Prostate gland (tissue), 2 donors: ENCODE results near the gene LRRN2. TPM values are rescaled to one million over a fixed set of nuclear protein-coding genes. Genes with fewer than 3 reads are reported as not detected.

Experiments
- DNase-seq: peaks from one replicate; pipeline ENCODE4 v3.0.0-alpha.2; 2019; ENCODE audit warnings: low spot score
- H3K27ac ChIP-seq, 2 donors: fragments of 200-600 bp; sonication (generic); 2 replicates each; pipeline ENCODE4 v1.5.1; 2017 to 2019
- H3K27me3 ChIP-seq: fragments of 200-600 bp; sonication (generic); replicated peaks from 2 replicates; pipeline ENCODE4 v1.5.1; 2019; ENCODE audit not compliant: insufficient read depth
- H3K36me3 ChIP-seq, 2 donors: fragments of 200-600 bp; sonication (generic); 1 replicate in 1 of 2; 2 replicates in 1 of 2; pipeline versions ENCODE4 v1.5.1 to v1.8.1; 2017 to 2019
- H3K4me1 ChIP-seq: fragments of 200-600 bp; sonication (generic); replicated peaks from 2 replicates; pipeline ENCODE4 v1.5.1; 2019
- H3K4me3 ChIP-seq, 2 donors: fragments of 200-600 bp; sonication (generic); 2 replicates each; pipeline ENCODE4 v1.5.1; 2017 to 2019
- H3K9me3 ChIP-seq: fragments of 200-600 bp; sonication (generic); 2 replicates; pipeline ENCODE4 v1.5.1; 2017
- CTCF ChIP-seq, 4 experiments: fragments of 200-600 bp in 2 of 4; fragments of 450-650 bp in 2 of 4; sonication (generic) in 2 of 4; IDR thresholded peaks; 1 replicate in 3 of 4; 2 replicates in 1 of 4; pipeline ENCODE4 v1.5.1; 2016 to 2019; ENCODE audit warnings: antibody characterized with exemption in 4 of 4, mild to moderate bottlenecking in 2 of 4, moderate library complexity in 2 of 4
- POLR2A ChIP-seq: fragments of 450-650 bp; IDR thresholded peaks from one replicate; pipeline ENCODE4 v1.6.1; 2016; ENCODE audit warnings: antibody characterized with exemption, mild to moderate bottlenecking
- POLR2AphosphoS5 ChIP-seq: sonication (generic); formaldehyde crosslinking; IDR thresholded peaks from one replicate; pipeline ENCODE4 v1.6.1; 2017; ENCODE audit warnings: antibody characterized with exemption
- WGBS: methylation state at CpG from one replicate; pipeline ENCODE4 v1.1.5; 2018; 5-methylcytosine and 5-hydroxymethylcytosine counted together
- intact Hi-C: fragments of 100-400 bp; cut with DNase I; formaldehyde crosslinking; loops from one replicate; pipeline ENCODE4 v1.14.2; 2022
- total RNA-seq, 2 donors: library from RNA; depleted of rRNA; stranded (reverse); fragments of >200 nt; gene quantifications; one replicate each; pipeline ENCODE4 v1.1.0, GENCODE V29; 2016

Gene LRRN2
- total RNA-seq, 2 donors from 2014 or later = 0.55 to 15.3 TPM

- Histone ChIP-seq H3K36me3 (no peaks in the 10 kb centered on the region), H3K4me3 (no peak overlapping the region), H3K4me1 (no peaks in the 10 kb centered on the region), H3K9me3 (no peaks in the 10 kb centered on the region), H3K27me3 (peaks cover 3% of the 10 kb centered on the region), H3K27ac (no peak overlapping the region)
- no peak for DNase-seq
- WGBS = 92% methylated on average over 5 of the region's 5 CpGs
- intact Hi-C loops = no loop called here
- no peak for TF ChIP-seq CTCF (IDR thresholded peaks at IDR 0.05)
- no peak for TF ChIP-seq POLR2A
- no peak for TF ChIP-seq POLR2AphosphoS5
Observed at GRCh38 chr1:204705493-204705811, 19.9 kb upstream of the LRRN2 start.

GRCh38 chr1:204704794-204705492 lies 19.4 kb upstream of the LRRN2 start:
- no peaks in the 10 kb centered on the region for H3K27me3 ChIP-seq
- 89% methylated on average over 4 of the region's 4 CpGs for WGBS
- H3K9me3 ChIP-seq = no peaks in the 10 kb centered on the region
- H3K4me3 ChIP-seq = no peak overlapping the region
- H3K27ac ChIP-seq = no peak overlapping the region
- TF ChIP-seq POLR2A (no peak), POLR2AphosphoS5 (no peak), CTCF (IDR thresholded peaks at IDR 0.05) (no peak)
- H3K4me1 ChIP-seq = no peaks in the 10 kb centered on the region
- intact Hi-C loops = no loop called here
- no peaks in the 10 kb centered on the region for H3K36me3 ChIP-seq
- no peak for DNase-seq

- no peaks in the 10 kb centered on the region for H3K4me1 ChIP-seq
- H3K27me3 ChIP-seq = no peaks in the 10 kb centered on the region
- WGBS = 67% methylated on average over 16 of the region's 16 CpGs
- H3K9me3 ChIP-seq = no peaks in the 10 kb centered on the region
- TF ChIP-seq POLR2A (no peak), POLR2AphosphoS5 (no peak), CTCF (IDR thresholded peaks at IDR 0.05) (no peak)
- no peak for DNase-seq
- intact Hi-C loops = no loop called here
- no peak overlapping the region for H3K4me3 ChIP-seq
- H3K36me3 ChIP-seq = no peaks in the 10 kb centered on the region
- no peak overlapping the region for H3K27ac ChIP-seq
Observed at GRCh38 chr1:204703826-204704612, 18.5 kb upstream of the LRRN2 start.

GRCh38 chr1:204703268-204703664 lies 17.7 kb upstream of the LRRN2 start:
- Histone ChIP-seq H3K27me3 (no peaks in the 10 kb centered on the region), H3K9me3 (no peaks in the 10 kb centered on the region), H3K4me3 (no peak overlapping the region), H3K36me3 (no peaks in the 10 kb centered on the region), H3K27ac (no peak overlapping the region), H3K4me1 (no peaks in the 10 kb centered on the region)
- TF ChIP-seq POLR2A = no peak
- TF ChIP-seq POLR2AphosphoS5 = no peak
- no peak for TF ChIP-seq CTCF (IDR thresholded peaks at IDR 0.05)
- no peak for DNase-seq
- intact Hi-C loops = no loop called here
- 24% methylated on average over 5 of the region's 5 CpGs for WGBS
